CD1c-positive myeloid dendritic cell (primary cell): ENCODE measurements around the gene TNRC6C.
"Not testable (repeated sequence)": the region's sequence is repeated elsewhere in the genome, so short reads cannot be mapped to it uniquely, and the experiment has no call there.

Experiments
- DNase-seq: peaks from one replicate; pipeline ENCODE4 v3.0.0-alpha.2; 2016; ENCODE audit errors: extremely low spot score

Gene TNRC6C

GRCh38 chr17:78111727-78112517 is 153.4 kb downstream of the TNRC6C start:
- DNase-seq, result no peak

DNA sequence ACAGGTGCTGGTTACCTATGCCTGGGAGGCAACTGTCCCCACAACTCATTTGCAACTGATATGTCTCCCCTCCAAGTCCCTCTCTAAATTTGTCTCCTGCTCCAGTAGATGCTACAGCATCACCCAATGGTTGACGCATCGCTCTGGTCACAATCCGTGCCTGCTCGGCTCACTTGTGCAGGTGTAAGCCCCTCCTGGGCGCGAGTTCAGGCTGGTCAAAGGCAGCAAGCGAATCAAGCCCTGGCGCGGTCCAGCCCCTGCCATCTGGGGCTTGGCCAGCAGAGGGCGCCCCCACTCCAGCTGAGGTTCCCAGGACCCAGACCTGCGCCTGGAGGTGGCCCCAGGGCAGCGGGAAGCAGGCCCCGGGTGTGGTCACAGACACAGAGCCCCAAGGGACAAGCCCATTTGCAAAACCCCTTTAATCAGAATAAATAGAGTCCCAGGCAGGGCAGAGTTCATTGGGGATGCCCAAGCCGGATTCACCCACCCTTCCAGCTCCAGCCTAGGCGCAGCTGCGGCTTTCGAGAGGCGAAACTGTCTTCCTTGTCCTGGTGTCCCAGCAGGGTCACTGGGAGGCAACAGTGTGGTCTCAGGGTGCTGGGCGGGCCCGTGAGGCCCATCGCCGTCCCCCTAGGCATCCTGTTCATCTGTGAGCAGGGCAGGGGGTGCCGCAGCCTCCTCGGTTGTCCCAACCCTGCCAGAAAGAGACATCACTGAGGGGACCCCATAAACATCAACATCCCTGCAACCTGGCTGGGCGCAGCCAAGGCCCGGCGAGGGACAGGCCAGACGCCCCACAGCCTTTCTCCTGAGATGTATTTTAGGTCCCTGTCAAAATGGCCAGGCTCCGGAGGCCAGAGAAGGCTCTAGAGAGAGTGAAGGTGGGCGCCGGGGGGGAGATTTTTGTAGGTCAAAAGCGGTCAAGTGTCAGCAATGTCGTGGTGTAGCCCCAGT is 154.3 kb downstream of the TNRC6C start:
- peak; percentile 80 for DNase-seq

DNA sequence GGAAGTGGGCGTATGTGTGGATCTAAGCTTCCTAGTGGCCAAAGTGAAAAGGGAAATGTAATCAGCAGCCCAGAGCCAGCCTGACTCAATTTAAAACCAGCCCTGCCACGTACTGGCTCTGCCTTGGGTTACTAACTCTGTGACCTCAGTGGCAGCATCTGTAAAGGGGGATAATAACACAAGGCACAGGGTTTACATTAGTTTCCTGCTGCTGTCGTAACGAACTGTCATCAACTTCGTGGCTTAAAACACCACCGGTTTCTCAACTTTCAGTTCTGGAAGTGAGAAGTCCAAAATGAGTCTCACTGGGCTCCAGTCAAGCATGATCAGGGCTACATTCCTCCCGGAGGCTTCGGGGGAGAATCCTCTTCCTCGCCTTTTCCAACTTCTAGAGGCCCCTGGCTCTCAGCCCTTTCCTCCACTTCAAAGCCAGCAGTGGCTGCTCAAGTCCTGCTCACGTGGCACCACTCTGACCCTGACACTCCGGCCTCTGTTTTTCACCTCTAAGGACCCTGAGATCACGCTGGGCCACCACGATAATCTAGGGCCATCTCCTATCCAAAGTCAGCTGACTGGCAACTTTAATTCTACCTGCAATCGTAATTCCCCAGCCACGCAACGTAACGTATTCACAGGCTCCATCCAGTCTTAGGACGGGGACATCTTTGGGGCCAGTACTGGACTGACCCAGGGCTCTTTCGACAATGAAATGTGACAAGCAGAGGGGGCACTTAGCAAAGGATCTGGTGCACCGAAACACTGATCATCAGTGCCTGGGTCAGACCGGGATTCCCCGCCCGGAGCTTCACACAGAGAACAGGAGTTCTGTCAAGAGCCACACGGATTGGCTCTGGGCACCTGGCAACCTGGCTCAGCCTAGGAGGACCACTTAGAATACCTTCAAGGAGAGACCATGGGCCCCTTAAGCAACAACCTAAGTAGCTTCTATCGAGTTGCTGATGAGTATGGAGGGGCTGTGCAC is 155.6 kb downstream of the TNRC6C start:
- DNase-seq, result peak; percentile 66

DNA sequence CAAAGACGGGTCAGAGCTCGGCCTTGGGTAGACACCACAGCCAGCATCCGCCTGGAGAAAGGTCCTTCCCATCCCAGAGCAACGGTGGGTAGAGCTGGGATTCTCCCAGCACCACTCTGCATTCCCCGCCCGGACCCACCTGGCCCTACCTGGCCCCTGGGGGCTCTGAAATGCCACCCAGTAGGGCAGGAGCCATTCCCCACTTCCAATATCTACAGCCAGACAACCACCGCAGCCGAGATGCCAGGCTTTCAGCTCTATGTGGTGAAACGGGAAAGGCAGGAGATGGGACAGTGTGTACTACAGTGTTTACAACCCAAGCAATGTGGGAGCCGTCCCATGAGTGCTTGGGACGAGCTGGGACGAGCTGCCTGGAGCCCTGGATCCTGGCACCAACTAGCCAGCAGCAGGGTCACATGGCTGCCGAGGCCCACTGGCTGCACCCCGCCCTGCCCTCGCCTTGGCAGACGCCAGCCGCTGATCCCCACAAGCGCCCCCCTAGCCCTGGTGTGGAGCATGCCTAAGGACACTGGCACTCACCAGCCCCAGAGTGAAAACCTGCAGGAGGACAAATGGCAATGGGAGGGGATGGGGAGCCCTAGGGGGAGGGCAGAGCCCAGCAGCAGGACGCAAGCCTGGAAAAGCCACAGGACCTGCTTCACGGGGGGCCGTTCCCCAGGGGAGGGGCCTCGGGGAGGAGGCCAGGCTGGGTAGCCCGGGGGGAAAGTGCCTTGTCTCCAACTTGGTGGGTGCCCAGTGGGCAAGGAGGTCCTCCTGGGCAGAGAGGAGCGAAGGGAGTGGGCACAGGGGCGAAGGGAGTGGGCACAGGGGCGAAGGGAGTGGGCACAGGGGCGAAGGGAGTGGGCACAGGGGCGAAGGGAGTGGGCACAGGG is 156.6 kb downstream of the TNRC6C start:
- no peak for DNase-seq

DNA sequence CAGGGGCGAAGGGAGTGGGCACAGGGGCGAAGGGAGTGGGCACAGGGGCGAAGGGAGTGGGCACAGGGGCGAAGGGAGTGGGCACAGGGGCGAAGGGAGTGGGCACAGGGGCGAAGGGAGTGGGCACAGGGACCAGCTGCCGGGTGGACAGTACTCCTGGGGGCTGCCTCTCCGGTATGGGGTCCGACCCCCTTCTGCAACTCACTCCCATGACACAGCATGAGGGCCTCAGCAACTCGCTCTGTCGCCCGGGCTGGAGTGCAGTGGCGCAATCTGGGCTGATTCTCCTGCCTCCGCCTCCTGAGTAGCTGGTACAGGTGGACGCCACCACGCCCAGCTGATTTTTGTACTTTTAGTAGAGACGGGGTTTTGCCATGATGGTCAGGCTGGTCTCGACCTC is 157.3 kb downstream of the TNRC6C start:
- not testable (repeated sequence) for DNase-seq

DNA sequence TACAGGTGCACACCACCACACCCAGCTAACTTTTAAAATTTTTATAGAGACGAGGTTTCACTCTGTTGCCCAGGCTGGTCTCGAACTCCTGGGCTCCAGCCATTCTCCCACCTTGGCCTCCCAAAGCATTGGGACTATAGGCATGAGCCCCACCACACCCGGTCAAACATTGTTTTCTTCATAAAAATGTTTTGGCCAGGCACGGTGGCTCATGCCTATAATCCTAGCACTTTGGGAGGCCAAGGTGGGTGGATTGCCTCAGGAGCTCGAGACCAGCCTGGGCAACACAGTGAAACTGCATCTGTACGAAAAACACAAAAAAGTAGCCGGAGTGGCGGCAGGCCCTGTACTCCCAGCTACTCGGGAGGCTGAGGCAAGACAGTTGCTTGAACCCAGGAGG is 157.9 kb downstream of the TNRC6C start:
- no peak for DNase-seq

GRCh38 chr17:78117027-78117981 is 158.8 kb downstream of the TNRC6C start:
- no peak for DNase-seq

- no peak for DNase-seq
Observed at GRCh38 chr17:78118801-78119241, 160.3 kb downstream of the TNRC6C start.

DNA sequence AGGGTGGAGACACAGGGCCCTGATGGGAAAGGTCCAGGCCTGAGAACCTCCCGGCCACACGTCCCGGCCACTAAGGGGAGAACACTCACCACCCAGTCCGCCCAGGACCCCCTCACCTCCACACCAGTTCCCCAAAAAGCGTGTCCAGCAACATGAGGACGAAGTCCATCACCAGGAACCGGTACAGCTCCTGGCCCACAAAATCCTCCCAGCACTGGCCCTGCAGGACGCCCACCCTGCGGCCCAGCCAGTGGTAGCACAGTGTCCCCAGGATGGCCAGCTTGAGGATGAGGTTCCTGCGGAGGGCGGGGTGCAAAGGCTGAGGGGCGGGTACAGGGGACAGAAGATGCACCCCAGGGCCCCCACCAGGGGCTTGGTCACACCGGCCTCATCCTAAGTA is 162.0 kb downstream of the TNRC6C start:
- DNase-seq, result no peak

- DNase-seq, result peak; percentile 22
Observed at GRCh38 chr17:78120971-78121800, 162.7 kb downstream of the TNRC6C start.

GRCh38 chr17:78121801-78122215 is 163.3 kb downstream of the TNRC6C start:
- DNase-seq, result no peak

- DNase-seq, result no peak
Observed at GRCh38 chr17:78122216-78122930, 163.9 kb downstream of the TNRC6C start.

DNA sequence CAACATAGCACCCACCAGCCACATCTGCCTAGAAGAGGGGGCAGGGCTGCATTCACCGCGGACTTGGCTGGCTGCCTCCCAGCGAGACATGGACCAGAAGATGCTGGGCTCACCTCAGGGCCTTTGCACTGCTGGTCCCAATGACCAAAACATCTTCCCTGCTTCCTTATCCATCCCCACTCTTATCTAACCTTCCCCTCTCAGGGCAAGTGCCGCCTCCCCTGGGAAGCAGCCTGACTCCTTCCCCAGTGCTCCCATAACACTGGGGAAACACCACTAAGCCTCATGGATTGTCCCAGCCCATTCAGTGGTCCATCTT is 164.4 kb downstream of the TNRC6C start:
- DNase-seq, result no peak

GRCh38 chr17:78123258-78123929 is 164.9 kb downstream of the TNRC6C start:
- DNase-seq, result no peak

DNA sequence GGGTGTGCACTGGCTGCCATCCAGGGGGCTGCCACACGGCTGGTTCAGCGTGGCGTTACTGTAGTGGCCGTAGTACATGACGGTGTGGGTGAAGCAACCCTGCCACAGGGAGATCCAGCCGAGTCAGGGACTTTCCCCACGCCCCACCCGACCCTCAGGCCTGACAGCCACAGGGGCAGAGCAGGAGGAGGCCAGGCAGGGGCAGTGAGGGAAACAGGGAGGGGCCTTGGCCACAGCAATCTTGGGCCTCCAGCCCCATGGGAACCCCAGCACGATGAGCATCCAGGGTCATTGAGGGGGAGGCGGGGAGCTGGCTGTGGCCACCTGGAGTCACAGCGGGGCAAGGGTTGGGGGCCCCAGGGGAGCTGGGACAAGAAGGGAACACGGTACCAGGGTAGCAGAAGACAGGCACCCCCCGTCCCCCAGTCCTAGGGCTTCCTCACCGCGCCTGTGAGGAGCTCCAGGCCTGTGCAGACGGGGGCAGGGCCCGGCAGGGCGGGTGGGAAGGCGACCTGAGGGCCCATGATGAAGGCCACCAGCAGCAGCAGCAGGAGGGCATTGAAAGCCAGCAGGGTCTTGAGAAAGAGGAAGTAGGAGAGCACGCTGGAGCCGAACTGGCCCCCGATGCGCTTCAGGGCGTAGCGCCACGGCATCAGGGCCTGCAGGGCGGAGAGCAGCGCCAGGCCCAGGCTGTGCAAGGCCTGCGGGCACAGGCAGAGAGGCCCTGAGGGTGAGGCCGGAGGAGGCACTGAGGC is 165.8 kb downstream of the TNRC6C start:
- DNase-seq, result peak; percentile 58

- DNase-seq, result no peak
Observed at GRCh38 chr17:78124836-78125137, 166.3 kb downstream of the TNRC6C start.
